Lower leg skin (tissue), 4 donors: ENCODE data around the gene FBXO22. TPM values are rescaled to one million over a fixed set of nuclear protein-coding genes. Genes with fewer than 3 reads are reported as not detected.

Experiments used
- DNase-seq, 2 donors: peaks; one replicate each; pipeline ENCODE4 v3.0.0-alpha.2; 2019; ENCODE audit warnings: low spot score in 2 of 2
- H3K4me3 ChIP-seq: fragments of 200-600 bp; sonication (generic); 2 replicates; pipeline ENCODE4 v1.5.1; 2017; ENCODE audit warnings: mild to moderate bottlenecking, low read depth; ENCODE audit not compliant: poor library complexity, severe bottlenecking
- CTCF ChIP-seq, 3 donors: fragments of 450-650 bp; IDR thresholded peaks; one replicate each; pipeline ENCODE4 v1.5.1; 2016; ENCODE audit warnings: antibody characterized with exemption in 3 of 3, mild to moderate bottlenecking in 3 of 3, moderate library complexity in 2 of 3
- POLR2A ChIP-seq, 2 donors: fragments of 450-650 bp; IDR thresholded peaks; one replicate each; pipeline ENCODE4 v1.6.1; 2016 to 2017; ENCODE audit warnings: antibody characterized with exemption in 2 of 2, mild to moderate bottlenecking in 1 of 2, moderate library complexity in 1 of 2
- WGBS, 2 donors: methylation state at CpG; one replicate each; pipeline ENCODE4 v1.1.5; 2018; 5-methylcytosine and 5-hydroxymethylcytosine counted together
- intact Hi-C: fragments of 100-400 bp; cut with DNase I; formaldehyde crosslinking; loops from one replicate; pipeline ENCODE4 v1.15.0; 2023; ENCODE audit warnings: low total_unique reads
- total RNA-seq, 4 donors: library from RNA; depleted of rRNA; stranded (reverse); fragments of >200 nt; gene quantifications; one replicate each; pipeline ENCODE4 v1.1.0, GENCODE V29; 2016

Gene FBXO22
- total RNA-seq, 4 donors from 2014 or later = 17.4 to 25.3 (median 21.6) TPM

GRCh38 chr15:75928680-75929608 lies 25.3 kb downstream of the FBXO22 start:
- H3K4me3 ChIP-seq = no peak overlapping the region
- intact Hi-C loops = no loop called here
- 75 to 80% methylated on average over 9 of the region's 9 CpGs for WGBS, 2 donors
- TF ChIP-seq CTCF (IDR thresholded peaks at IDR 0.05) (no peak), POLR2A (IDR thresholded peaks at IDR 0.05) (no peak)
- no peak for DNase-seq

- no peak overlapping the region for H3K4me3 ChIP-seq
- no peak for TF ChIP-seq POLR2A (IDR thresholded peaks at IDR 0.05)
- no peak for TF ChIP-seq CTCF (IDR thresholded peaks at IDR 0.05)
- no peak for DNase-seq
- 65 to 73% methylated on average over 5 of the region's 5 CpGs for WGBS, 2 donors
- intact Hi-C loops = no loop called here
These were observed 26.3 kb downstream of the FBXO22 start for GRCh38 chr15:75929799-75930565.

- no peak overlapping the region for H3K4me3 ChIP-seq
- no peak for DNase-seq
- TF ChIP-seq POLR2A (IDR thresholded peaks at IDR 0.05) (no peak), CTCF (IDR thresholded peaks at IDR 0.05) (no peak)
- intact Hi-C loops = no loop called here
- 95 to 96% methylated on average over 2 of the region's 2 CpGs for WGBS, 2 donors
These were observed 27.2 kb downstream of the FBXO22 start for GRCh38 chr15:75930866-75931265.

GRCh38 chr15:75942464-75942863 lies 38.8 kb downstream of the FBXO22 start:
- TF ChIP-seq POLR2A (IDR thresholded peaks at IDR 0.05) = no peak
- TF ChIP-seq CTCF (IDR thresholded peaks at IDR 0.05) = no peak
- WGBS, 2 donors = 81 to 82% methylated on average over 3 of the region's 3 CpGs
- DNase-seq = no peak
- intact Hi-C loops = no loop called here
- no peak overlapping the region for H3K4me3 ChIP-seq

GRCh38 chr15:75943246-75943645 lies 39.6 kb downstream of the FBXO22 start:
- no peak for TF ChIP-seq POLR2A (IDR thresholded peaks at IDR 0.05)
- TF ChIP-seq CTCF (IDR thresholded peaks at IDR 0.05) = no peak
- WGBS, 2 donors = 77 to 86% methylated on average over 5 of the region's 5 CpGs
- intact Hi-C loops = no loop called here

More at GRCh38 chr15:75943246-75943645, 39.6 kb downstream of the FBXO22 start:
- no peak overlapping the region for H3K4me3 ChIP-seq
- no peak for DNase-seq
